Fibroblast of lung (primary cell): ENCODE data around the gene MAP6. TPM values are rescaled to one million over a fixed set of nuclear protein-coding genes. Genes with fewer than 3 reads are reported as not detected.

Experiments used
- DNase-seq, 2 donors: peaks; one replicate each; pipeline versions ENCODE4 v3.0.0 to v3.0.0-alpha.2; 2010; ENCODE audit warnings: low read depth in 2 of 2
- H2AFZ ChIP-seq: 2 replicates; pipeline ENCODE4 v1.5.1; 2012; ENCODE audit warnings: low read length, control low read depth, inconsistent platforms
- H3K27ac ChIP-seq: 2 replicates; pipeline ENCODE4 v1.5.1; 2011; ENCODE audit warnings: low read length, control low read depth; ENCODE audit not compliant: insufficient read depth
- H3K27me3 ChIP-seq: 2 replicates; pipeline ENCODE4 v1.5.1; 2011; ENCODE audit warnings: mild to moderate bottlenecking, low read length; ENCODE audit not compliant: control insufficient read depth, insufficient read depth
- H3K36me3 ChIP-seq: 2 replicates; pipeline ENCODE4 v1.5.1; 2011; ENCODE audit warnings: low read length; ENCODE audit not compliant: control insufficient read depth, insufficient read depth
- H3K4me1 ChIP-seq: 2 replicates; pipeline ENCODE4 v1.5.1; 2011; ENCODE audit warnings: low read length; ENCODE audit not compliant: control insufficient read depth, insufficient read depth; ENCODE audit errors: extremely low read depth
- H3K4me2 ChIP-seq: 2 replicates; pipeline ENCODE4 v1.5.1; 2011; ENCODE audit warnings: low read length, control low read depth; ENCODE audit not compliant: insufficient read depth; ENCODE audit errors: extremely low read depth
- H3K4me3 ChIP-seq, 4 experiments: fragments of 200-600 bp in 1 of 4; sonication (generic) in 1 of 4; replicated peaks in 1 of 4; 2 replicates each; pipeline ENCODE4 v1.5.1; 2011 to 2016; ENCODE audit warnings: low read length in 4 of 4, low read depth in 3 of 4, mild to moderate bottlenecking in 3 of 4, control low read depth in 2 of 4, inconsistent platforms in 1 of 4, mixed read lengths in 1 of 4; ENCODE audit not compliant: insufficient read depth in 1 of 4; ENCODE audit errors: control extremely low read depth in 1 of 4
- H3K79me2 ChIP-seq: 2 replicates; pipeline ENCODE4 v1.5.1; 2012; ENCODE audit warnings: mild to moderate bottlenecking, low read length, inconsistent platforms; ENCODE audit not compliant: control insufficient read depth, insufficient read depth
- H3K9ac ChIP-seq: 2 replicates; pipeline ENCODE4 v1.5.1; 2011; ENCODE audit warnings: mild to moderate bottlenecking, low read length, control low read depth; ENCODE audit not compliant: insufficient read depth
- H3K9me3 ChIP-seq: 2 replicates; pipeline ENCODE4 v1.5.1; 2012; ENCODE audit warnings: low read depth, low read length; ENCODE audit not compliant: control insufficient read depth, insufficient read depth
- H4K20me1 ChIP-seq: 2 replicates; pipeline ENCODE4 v1.5.1; 2011; ENCODE audit warnings: low read length; ENCODE audit not compliant: control insufficient read depth, insufficient read depth; ENCODE audit errors: extremely low read depth
- EZH2 ChIP-seq: IDR thresholded peaks from 2 replicates; pipeline ENCODE4 v1.5.1; 2012; ENCODE audit warnings: low read length, control low read depth, mild to moderate bottlenecking; ENCODE audit errors: missing control alignments
- polyA plus RNA-seq, 2 donors: library from polyadenylated mRNA; depleted of rRNA in 1 of 2; stranded (reverse) in 1 of 2; unstranded in 1 of 2; fragments of >200 nt; gene quantifications; 2 replicates each; pipeline ENCODE4 v1.2.1, GENCODE V29; 2011 to 2012; ENCODE audit warnings: missing spikeins in 1 of 2
- total RNA-seq: library from RNA; depleted of rRNA; stranded (reverse); fragments of >200 nt; gene quantifications from 2 replicates; pipeline ENCODE4 v1.2.1, GENCODE V29; 2014
- TF ChIP-seq, protein P1 (sequence below), 2 donors: IDR thresholded peaks in 1 of 2; conservative IDR thresholded peaks in 1 of 2; 1 replicate in 1 of 2; 2 replicates in 1 of 2; pipeline ENCODE4 v1.5.1; 2011 to 2012; ENCODE audit warnings: low read length in 2 of 2, control low read depth in 1 of 2, inconsistent platforms in 1 of 2, low read depth in 1 of 2, mild to moderate bottlenecking in 1 of 2

The MAP6 gene
- total and polyA plus RNA-seq, 2 donors (not counting 1 experiment from before 2014, with no cell fraction given): 0.17 to 1.0 TPM

DNA sequence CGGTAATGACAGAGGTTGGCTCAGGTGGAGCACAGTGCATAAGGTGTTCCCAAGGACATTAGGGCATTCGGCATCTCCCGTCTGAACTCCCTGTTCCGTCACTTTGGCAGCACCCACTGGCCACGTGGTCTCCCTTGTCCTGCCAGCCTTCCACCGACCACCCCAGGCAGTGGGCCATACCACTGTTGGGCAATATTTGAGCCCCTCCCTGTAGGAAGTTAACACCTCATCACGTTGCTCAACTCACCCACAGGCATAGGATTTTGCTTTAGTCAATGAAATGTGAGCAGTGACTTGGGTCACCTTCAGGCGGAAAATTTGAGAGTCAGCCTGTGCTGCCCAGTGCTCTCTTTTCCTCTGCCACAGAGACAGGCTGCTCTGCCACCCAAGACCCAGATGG is 62.7 kb downstream of the MAP6 start:
- no peak overlapping the region for H3K9ac ChIP-seq
- no peak overlapping the region for H3K4me3 ChIP-seq
- H3K27me3 ChIP-seq: no peaks in the 10 kb centered on the region
- no peaks in the 10 kb centered on the region for H3K9me3 ChIP-seq
- no peak overlapping the region for H2AFZ ChIP-seq
- TF ChIP-seq EZH2: no peak
- TF ChIP-seq, protein P1, sequence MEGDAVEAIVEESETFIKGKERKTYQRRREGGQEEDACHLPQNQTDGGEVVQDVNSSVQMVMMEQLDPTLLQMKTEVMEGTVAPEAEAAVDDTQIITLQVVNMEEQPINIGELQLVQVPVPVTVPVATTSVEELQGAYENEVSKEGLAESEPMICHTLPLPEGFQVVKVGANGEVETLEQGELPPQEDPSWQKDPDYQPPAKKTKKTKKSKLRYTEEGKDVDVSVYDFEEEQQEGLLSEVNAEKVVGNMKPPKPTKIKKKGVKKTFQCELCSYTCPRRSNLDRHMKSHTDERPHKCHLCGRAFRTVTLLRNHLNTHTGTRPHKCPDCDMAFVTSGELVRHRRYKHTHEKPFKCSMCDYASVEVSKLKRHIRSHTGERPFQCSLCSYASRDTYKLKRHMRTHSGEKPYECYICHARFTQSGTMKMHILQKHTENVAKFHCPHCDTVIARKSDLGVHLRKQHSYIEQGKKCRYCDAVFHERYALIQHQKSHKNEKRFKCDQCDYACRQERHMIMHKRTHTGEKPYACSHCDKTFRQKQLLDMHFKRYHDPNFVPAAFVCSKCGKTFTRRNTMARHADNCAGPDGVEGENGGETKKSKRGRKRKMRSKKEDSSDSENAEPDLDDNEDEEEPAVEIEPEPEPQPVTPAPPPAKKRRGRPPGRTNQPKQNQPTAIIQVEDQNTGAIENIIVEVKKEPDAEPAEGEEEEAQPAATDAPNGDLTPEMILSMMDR (conservative IDR thresholded peaks at IDR 0.05 in 1 of 2, IDR thresholded peaks at IDR 0.05 in 1 of 2; ENCODE audit: low read depth in 1 of 2, low read length in 2 of 2): no peak
- no peak overlapping the region for H3K4me2 ChIP-seq
- H3K36me3 ChIP-seq: no peaks in the 10 kb centered on the region
- no peaks in the 10 kb centered on the region for H3K79me2 ChIP-seq
- H3K4me1 ChIP-seq: peaks cover 10% of the 10 kb centered on the region
- DNase-seq: no peak
- H4K20me1 ChIP-seq: no peaks in the 10 kb centered on the region
- no peak overlapping the region for H3K27ac ChIP-seq

DNA sequence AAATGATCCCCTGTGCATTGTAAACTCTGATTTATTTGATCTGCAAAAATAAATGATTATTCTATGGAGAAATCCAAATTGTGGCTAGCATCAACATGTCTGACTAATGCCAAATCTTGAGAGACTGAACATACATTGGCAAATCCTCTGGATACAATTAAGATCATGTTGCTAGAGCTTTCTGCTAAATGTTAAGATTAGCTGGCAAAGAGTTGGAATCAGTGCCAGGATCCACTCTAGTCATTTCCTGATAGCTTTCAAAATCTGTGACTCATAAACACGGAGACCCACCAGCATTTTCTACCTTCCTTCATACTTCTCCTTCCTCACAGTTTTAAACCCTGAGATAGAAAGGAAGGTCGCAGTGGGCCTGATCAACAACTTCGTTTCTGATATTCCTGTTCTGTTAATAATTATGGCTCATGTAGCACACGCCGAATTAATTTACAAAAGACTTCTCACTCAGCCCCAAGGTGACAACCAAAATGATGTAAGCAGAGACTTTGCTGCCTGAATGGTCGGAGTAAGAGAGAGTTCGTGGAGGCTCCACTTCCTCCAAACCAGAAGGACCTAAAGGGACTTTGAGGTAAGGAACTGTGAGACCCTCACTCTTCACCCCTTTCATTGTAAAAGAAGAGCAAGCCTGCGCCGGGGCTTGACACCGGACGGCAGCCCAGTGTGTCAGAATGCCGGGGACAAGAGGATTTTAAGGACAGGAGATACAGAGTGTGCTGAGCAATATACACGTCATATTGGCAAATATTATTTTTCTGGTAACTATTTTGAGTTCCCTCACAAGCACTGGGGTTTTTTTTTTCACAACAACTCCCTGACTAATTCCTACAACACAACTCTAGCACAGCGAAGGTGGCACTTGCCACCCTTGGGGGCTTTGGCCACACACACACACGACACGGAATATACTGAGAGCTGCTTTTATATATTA is 64.8 kb downstream of the MAP6 start:
- Histone ChIP-seq H3K4me3 (no peak overlapping the region), H3K4me2 (peak overlapping the region; percentile 52), H3K79me2 (no peaks in the 10 kb centered on the region), H3K9me3 (no peaks in the 10 kb centered on the region), H3K9ac (no peak overlapping the region), H3K36me3 (no peaks in the 10 kb centered on the region), H3K27me3 (no peaks in the 10 kb centered on the region), H2AFZ (no peak overlapping the region), H3K27ac (peak overlapping the region; percentile 45), H4K20me1 (no peaks in the 10 kb centered on the region), H3K4me1 (peaks cover 10% of the 10 kb centered on the region)
- TF ChIP-seq, protein P1 (conservative IDR thresholded peaks at IDR 0.05 in 1 of 2, IDR thresholded peaks at IDR 0.05 in 1 of 2; ENCODE audit: low read depth in 1 of 2, low read length in 2 of 2): no peak
- TF ChIP-seq EZH2: no peak
- peak; percentile 82 to 91 for DNase-seq

DNA sequence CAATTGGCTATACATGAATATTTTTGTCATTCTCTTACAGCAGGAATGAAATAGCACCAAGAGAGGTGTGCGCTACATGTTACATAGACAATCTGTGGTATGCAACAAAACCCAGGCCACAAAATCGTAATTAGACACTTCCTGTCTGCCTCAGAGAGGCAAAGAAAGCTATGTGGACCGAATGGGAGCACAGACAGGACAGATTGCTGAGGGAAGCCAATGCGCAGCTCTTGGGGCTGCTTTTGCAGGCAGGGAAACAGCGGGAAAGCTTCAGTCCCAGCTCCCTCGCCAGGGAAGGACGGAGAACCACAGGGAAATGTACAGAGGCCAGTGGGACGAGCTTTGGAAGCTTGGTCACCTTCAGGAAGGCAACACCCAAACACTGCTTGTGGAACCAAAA is 65.9 kb downstream of the MAP6 start:
- H3K9me3 ChIP-seq: no peaks in the 10 kb centered on the region
- TF ChIP-seq, protein P1 (conservative IDR thresholded peaks at IDR 0.05 in 1 of 2, IDR thresholded peaks at IDR 0.05 in 1 of 2; ENCODE audit: low read depth in 1 of 2, low read length in 2 of 2): no peak
- no peak for TF ChIP-seq EZH2
- H3K4me2 ChIP-seq: peak overlapping the region; percentile 23
- peak in 1 of 2 donors; percentile 88 for DNase-seq
- H2AFZ ChIP-seq: peak overlapping the region; percentile 4
- H3K9ac ChIP-seq: no peak overlapping the region
- no peaks in the 10 kb centered on the region for H3K36me3 ChIP-seq
- H3K4me3 ChIP-seq: no peak overlapping the region
- H3K4me1 ChIP-seq: peaks cover 10% of the 10 kb centered on the region
- H3K27me3 ChIP-seq: peaks cover 6% of the 10 kb centered on the region
- no peaks in the 10 kb centered on the region for H4K20me1 ChIP-seq
- H3K79me2 ChIP-seq: no peaks in the 10 kb centered on the region
- H3K27ac ChIP-seq: no peak overlapping the region
